Measurements from ENCODE around the gene POLE. TPM values are rescaled to one million over a fixed set of nuclear protein-coding genes. Genes with fewer than 3 reads are reported as not detected.

Gene POLE
- total RNA-seq, 2 experiments from 2014 or later: 125 to 129 TPM

GRCh38 chr12:132635076-132635955 lies 51.8 kb downstream of the POLE start:
- POLR2A ChIA-PET: no interaction called here
- CTCF ChIA-PET: no interaction called here

DNA sequence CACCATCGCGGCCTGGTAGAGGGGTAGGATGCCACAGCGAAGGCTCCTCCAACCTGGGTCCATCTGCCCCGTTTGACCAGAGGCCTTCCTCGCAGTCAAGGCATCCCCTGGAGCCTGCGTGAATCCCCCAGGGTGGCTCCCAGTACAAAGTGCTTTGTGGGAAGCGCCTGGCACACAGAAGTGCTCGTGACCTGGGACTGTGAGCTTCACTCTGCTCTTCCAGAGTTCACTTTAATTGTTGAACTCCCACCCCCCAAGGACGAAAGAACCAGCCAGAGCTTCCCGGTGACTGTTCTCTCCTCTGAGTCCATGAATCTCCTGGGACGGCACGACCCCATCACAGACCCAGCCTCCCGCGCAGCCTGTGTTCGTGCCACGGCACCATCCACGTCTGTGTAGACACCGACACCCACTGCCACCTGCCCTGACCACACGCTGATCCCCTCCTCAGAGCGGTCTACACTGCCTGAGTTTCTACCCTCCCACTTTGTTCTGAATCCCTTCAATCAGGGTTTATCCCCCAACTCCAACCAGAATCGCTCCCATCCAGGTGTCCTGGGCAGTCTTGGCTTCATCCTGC lies 52.6 kb downstream of the POLE start:
- ChIA-PET POLR2A (no interaction called here), CTCF (no interaction called here)

- ChIA-PET CTCF (no interaction called here), POLR2A (no interaction called here)
These were observed 53.2 kb downstream of the POLE start for GRCh38 chr12:132633901-132634300.

DNA sequence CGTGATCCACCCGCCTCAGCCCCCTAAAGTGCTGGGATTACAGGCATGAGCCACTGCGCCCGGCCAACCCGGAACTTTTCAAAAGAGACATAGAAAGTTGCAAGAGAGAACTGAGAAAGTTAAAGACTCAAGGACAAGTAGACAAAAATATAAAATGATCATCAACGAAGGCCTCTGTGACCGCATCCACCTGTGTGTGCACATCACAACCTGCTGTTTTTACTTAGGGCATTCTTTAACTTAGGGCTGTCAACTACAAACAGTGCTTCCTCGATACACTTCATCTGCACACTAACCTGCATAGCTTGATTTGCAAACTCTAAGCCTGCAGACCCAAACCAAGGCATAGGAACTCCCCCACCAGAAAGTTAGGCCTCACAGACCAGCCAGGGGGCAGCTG lies 53.7 kb downstream of the POLE start:
- CTCF ChIA-PET: no interaction called here
- POLR2A ChIA-PET: no interaction called here

DNA sequence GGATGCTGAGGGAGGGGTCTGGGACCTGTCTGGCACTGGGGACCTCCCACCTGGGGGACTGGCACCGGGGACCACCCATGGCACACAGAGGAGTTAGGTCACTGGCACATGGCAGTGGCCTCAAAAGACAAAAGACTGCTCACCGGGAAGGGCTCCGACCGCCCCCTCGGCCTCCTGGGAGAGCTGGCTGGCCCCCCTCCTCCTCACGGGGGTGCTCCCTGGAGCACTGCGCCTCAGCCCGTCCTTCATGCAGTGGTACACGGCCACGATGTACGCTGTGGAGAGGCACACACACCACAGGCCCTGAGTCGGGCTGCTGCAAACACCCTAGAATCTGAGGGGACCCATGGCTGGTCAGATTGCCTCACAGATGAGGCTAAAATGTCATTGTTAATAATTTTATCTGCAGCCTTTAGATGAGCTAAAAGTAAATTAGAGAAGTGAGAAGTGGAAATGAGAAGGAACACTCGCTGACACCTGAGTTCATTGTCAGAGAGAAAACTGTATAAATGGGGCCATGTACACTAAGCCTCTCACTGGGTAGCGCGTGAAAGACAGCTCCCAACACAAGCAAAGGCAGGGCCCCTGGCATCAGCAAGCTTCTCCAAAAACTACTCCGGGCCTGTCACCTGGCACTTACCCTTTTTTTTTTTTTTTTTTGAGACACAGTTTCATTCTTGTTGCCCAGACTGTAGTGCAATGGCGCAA lies 54.5 kb downstream of the POLE start:
- POLR2A ChIA-PET: interaction anchor here (0.6 kb wide), 1 partner anchor 208 kb away, joined by 3 read pairs; no protein-coding TSS in a partner anchor
- CTCF ChIA-PET: interaction anchor here (0.6 kb wide), 1 partner anchor 654 kb away, joined by 3 read pairs; no protein-coding TSS in a partner anchor

GRCh38 chr12:132631666-132632065 lies 55.5 kb downstream of the POLE start:
- POLR2A ChIA-PET: no interaction called here
- CTCF ChIA-PET: no interaction called here

DNA sequence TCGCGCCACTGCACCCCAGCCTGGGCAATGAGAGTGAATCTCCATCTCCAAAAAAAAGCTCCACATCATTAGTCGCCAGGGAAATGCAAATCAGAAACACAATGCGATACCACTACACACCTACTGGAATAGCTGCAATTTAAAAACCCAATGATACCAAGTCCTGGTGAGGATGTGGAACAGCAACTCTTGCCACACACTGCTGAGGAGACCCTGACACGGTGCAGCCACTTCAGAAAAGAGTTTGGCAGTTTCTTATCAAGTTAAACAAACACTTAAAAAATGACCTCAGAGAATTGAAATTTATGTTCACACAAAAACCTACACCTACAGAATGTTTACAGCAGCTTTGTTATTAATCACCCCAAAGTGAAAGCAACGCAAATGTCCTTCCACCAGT lies 56.5 kb downstream of the POLE start:
- POLR2A ChIA-PET: no interaction called here
- CTCF ChIA-PET: interaction anchor here (1.3 kb wide), 1 partner anchor 8 kb away, joined by 3 read pairs; no protein-coding TSS in a partner anchor

DNA sequence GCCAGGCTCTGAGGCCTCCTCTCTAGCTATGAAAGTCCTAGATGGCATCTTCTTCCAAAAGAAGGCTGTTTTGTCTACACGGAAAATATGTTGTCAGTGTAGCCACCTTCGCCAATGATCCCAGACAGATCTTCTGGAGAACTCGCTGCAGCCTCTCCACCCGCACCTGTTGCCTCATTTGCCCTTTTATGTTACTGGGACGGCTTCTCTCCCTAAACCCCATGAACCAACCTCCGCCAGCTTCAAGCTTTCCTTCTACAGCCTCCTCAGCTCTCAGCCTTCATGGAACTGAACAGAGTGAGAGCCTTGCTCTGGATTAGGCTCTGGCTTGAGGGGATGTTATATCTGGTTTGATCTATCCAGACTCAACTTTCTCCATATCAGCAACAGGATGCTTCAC lies 57.8 kb downstream of the POLE start:
- ChIA-PET CTCF (interaction anchor here (1.3 kb wide), 1 partner anchor 10 kb away, joined by 3 read pairs; no protein-coding TSS in a partner anchor), POLR2A (interaction anchor here (0.6 kb wide), 1 partner anchor 16 kb away, joined by 3 read pairs; no protein-coding TSS in a partner anchor)

- ChIA-PET CTCF (interaction anchor here (1.2 kb wide), 1 partner anchor 11 kb away, joined by 3 read pairs; no protein-coding TSS in a partner anchor), POLR2A (no interaction called here)
These were observed 61.3 kb downstream of the POLE start for GRCh38 chr12:132625731-132626430.

DNA sequence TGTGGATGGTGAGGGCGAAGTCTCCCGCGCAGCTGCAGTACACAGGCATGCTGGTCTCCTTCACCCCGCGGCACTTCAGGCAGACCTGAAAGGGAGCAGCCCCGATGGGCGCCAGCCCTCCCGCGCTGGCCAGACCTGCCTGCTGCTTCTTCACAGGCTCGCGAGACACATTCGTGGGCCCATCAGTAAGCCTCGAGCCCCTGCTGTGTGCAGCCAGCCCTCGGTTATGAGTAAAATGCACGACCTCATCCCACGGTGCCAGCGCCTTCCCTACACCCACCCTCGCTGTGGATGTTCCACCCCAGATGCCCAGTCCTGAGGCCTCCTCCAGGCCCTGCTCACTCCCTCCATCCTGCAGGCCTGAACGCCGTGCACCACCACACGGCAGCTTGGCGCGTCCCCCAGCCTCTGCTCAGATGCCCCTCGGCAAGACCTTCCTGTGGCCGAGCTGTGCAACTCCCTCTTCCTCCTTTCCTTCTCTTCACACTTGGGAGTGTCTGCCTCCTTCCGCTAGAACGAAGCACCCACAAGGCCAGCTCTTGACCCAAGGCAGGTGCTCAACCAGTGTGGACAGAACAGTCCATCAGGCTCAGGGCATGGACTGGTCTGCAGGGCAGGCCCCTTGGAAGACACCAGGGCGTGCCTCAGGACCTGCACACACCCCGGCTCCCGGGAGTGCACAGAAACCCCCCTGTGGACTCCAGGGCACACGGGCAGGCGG lies 62.1 kb downstream of the POLE start:
- POLR2A ChIA-PET: no interaction called here
- CTCF ChIA-PET: no interaction called here

DNA sequence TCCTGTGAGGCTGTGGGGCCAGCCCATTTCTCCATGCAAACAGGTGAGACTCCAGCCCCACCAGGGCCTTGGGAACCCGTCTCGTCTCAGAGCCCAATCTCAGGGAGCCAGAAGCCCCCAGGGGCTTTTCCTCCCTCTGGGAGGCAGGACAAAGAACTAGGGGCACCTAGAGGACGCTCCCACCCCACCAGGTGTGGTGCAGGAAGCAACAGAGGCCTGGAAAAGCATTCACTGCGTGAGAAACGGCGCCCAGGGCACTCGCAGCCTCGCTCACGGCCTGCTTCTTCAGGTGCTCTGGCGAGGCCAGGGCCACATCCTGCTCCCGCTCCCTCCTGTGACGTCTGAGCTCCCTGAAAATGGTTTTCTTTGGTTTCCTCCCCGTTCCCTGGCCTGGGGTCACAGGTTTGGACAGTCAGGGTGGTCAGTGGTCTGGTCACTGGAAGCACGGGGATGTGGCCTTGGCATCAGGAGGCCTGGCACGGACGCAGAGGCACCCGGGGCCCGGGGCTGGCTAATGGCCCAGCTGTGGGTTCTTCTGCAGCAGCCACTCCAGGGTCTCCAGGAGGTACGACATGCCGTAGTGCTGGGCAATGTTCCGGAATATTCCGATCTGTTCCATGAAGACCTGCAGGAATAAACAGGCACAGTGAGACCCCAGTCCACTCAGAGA lies 62.8 kb downstream of the POLE start:
- POLR2A ChIA-PET: no interaction called here
- CTCF ChIA-PET: no interaction called here

DNA sequence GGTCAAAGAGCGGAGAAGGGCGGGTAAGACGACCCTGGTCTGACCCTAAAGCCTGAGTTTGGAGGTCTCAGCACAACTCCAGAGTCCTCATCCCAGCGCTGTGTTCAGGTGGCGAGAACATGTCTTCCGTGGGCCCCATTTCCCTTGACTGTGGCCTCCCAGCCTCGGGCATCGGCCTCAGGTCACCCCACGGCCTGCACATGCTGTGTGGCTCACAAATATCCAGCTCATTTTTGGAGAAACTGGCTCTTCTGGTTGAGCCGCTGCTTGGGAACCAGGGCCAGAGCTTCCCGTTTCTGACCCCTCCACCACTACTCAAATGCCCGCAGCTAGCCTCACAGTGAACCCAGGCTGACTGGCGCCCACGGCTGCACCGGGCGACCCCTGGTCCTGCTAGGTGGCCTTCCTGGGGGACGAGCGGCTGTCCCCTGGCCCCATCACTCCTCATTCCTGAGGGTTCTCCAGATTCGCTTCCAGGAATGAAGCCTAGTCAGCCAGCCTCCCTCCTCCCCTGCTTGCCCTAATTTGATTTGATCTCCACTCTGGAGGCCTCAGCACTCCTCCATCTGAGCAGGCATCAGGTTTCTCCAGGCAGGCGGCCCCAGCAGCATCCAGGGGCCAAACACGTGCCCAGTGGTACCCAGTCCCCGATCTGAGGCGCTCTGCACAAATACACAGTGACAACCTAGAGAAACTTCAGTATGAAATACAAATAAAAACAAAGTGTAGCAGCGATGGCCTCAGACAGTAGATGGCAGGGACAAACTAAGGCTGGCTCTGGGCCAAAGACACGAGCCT lies 63.9 kb downstream of the POLE start:
- CTCF ChIA-PET: no interaction called here
- POLR2A ChIA-PET: no interaction called here

DNA sequence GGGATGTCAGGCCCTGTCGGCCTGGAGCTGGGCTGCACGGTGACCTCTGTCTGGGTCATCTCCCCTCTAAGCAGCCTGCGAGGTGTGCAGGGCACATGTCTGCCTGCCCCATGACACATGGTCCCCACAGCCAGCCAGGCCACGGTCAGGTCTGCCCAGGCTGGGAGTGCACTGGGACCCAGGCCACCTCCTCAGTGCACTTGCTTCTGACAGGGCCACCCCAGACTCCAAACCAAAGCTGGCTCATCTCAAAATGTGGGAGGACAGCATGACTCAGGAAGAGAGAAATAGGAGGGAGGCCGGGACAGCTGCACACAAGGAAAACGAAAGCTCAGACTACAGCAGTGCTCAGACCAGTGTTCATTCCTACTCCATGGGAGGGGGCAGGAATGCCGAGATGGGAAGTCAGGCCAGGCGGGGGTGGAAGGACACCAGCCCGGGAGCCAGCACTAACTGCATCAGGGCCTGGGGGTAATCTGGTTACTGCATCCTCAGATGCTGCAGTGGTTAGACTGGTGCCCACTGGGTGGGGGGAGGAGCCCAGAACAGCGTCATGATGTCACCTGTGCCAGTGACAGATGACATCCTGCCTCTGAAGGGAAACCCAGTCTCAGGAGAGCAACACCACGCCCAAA lies 64.6 kb downstream of the POLE start:
- POLR2A ChIA-PET: no interaction called here
- CTCF ChIA-PET: no interaction called here

DNA sequence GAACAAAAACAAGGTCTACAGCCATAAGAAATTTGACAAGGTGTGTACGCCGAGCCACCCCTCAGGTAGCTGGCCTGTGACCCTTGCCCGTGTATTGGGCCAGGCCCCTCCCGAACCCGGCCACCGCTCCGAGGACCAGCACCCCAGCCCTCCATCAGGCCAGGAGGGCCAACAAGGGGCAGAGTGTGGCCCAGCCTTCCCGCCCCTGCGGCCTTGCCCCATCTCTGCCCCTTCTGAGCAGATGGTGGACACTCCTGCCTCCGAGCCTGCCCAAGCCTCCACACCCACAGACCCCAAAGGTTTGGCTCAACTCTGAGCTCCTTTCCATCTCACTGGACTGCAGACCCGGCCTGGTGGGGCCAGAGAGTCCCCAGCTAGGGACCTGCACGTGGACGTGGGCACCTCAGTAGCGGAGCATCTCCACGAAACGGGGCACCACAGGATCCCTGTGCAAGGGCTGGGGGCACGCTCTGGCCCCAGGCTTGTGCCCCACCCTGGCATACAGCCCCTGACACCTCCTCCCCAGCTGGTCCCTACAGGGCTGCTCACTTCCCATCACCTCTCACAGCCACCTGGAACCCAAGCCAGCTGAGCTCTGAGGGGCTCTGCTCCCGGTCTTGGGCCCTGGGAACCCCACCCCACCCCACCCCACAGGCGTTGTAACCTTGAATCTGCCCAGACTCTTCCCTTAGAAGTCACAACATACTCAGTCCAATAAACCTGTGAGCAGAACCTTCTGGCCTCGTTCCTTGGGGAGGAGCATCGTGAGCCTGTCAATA lies 65.3 kb downstream of the POLE start:
- CTCF ChIA-PET: no interaction called here
- POLR2A ChIA-PET: no interaction called here

DNA sequence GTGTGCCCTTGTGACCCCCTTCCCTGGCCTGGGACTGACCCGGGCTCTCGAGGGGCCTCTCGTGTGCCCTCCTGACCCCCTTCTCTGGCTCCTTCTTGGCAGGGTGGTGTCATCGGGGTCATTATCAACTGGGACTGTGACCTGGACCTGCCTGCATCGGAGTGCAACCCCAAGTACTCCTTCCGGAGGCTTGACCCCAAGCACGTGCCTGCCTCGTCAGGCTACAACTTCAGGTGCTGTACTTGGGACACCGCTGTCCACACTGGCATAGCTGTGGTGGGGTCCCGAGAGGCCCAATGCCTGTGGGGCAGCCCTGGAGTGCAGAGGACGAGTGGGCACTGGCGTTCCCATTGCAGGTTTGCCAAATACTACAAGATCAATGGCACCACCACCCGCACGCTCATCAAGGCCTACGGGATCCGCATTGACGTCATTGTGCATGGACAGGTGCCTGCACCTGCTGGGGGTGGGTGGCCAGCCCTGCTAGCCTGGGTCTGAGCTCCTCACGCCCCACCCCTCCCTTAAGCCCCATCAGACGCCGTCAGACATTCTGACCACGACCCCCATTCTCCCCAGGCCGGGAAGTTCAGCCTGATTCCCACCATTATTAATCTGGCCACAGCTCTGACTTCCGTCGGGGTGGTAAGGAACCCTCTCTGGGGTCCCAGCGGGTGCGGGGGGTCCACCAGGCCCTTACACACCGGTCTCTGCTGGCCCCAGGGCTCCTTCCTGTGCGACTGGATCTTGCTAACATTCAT lies 66.1 kb downstream of the POLE start:
- CTCF ChIA-PET: interaction anchor here (2.0 kb wide), 1 partner anchor 207 kb away, joined by 5 read pairs; no protein-coding TSS in a partner anchor
- POLR2A ChIA-PET: interaction anchor here (0.9 kb wide), 1 partner anchor 18 kb away, joined by 3 read pairs; no protein-coding TSS in a partner anchor
